ENCODE results near the gene LRRC75B. TPM values are rescaled to one million over a fixed set of nuclear protein-coding genes. Genes with fewer than 3 reads are reported as not detected.
"Not testable (repeated sequence)": the region's sequence is repeated elsewhere in the genome, so short reads cannot be mapped to it uniquely, and the experiment has no call there.

Gene LRRC75B, protein sequence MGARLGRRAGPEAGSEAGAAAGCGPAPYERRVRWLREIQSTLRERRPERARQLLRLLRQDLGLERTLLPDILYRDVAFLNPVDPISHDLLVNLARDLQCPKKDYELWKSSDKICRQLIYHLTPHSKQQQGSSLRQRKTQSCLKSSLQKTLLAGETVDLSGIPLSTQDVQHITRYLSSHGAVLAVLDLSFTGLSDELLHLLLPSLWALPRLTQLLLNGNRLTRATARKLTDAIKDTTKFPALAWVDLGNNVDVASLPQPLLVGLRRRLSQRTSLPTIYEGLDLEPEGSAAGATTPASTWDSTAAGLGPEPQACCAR
- 10.3 and 11.0 TPM in 2 replicates for total RNA-seq
- long read RNA-seq, result 0 reads

- peak within 1 kb of the TSS; percentile 67 for H3K27ac Mint-ChIP-seq (ENCODE audit: unreplicated experiment)
- DNase-seq (ENCODE audit: extremely low spot score, unreplicated experiment), result peak; percentile 90
- peak within 1 kb of the TSS; percentile 85 for H3K4me3 Mint-ChIP-seq (ENCODE audit: unreplicated experiment)
- H3K36me3 Mint-ChIP-seq (ENCODE audit: unreplicated experiment), result no peaks in the 10 kb centered on the region
- no peaks in the 10 kb centered on the region for H3K9me3 Mint-ChIP-seq (ENCODE audit: unreplicated experiment)
- TF ChIP-seq, protein P1, sequence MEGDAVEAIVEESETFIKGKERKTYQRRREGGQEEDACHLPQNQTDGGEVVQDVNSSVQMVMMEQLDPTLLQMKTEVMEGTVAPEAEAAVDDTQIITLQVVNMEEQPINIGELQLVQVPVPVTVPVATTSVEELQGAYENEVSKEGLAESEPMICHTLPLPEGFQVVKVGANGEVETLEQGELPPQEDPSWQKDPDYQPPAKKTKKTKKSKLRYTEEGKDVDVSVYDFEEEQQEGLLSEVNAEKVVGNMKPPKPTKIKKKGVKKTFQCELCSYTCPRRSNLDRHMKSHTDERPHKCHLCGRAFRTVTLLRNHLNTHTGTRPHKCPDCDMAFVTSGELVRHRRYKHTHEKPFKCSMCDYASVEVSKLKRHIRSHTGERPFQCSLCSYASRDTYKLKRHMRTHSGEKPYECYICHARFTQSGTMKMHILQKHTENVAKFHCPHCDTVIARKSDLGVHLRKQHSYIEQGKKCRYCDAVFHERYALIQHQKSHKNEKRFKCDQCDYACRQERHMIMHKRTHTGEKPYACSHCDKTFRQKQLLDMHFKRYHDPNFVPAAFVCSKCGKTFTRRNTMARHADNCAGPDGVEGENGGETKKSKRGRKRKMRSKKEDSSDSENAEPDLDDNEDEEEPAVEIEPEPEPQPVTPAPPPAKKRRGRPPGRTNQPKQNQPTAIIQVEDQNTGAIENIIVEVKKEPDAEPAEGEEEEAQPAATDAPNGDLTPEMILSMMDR (IDR thresholded peaks at IDR 0.05), result no peak
- H3K27me3 Mint-ChIP-seq (ENCODE audit: unreplicated experiment), result no peaks in the 10 kb centered on the region
- H3K4me1 Mint-ChIP-seq (ENCODE audit: unreplicated experiment), result peaks cover 7% of the 10 kb centered on the region
Measured at GRCh38 chr22:24592851-24593558, at the start of gene LRRC75B. Gene LRRC75B (minus strand): TSS chr22:24593073. CDS start chr22:24593039, 34 bp downstream.

- H3K36me3 Mint-ChIP-seq (ENCODE audit: unreplicated experiment); H3K4me3 Mint-ChIP-seq (ENCODE audit: unreplicated experiment); H3K4me1 Mint-ChIP-seq (ENCODE audit: unreplicated experiment); H3K27me3 Mint-ChIP-seq (ENCODE audit: unreplicated experiment); DNase-seq (ENCODE audit: extremely low spot score, unreplicated experiment); H3K27ac Mint-ChIP-seq (ENCODE audit: unreplicated experiment); H3K9me3 Mint-ChIP-seq (ENCODE audit: unreplicated experiment): not testable (repeated sequence)
Measured at GRCh38 chr22:24642307-24642706, 49.4 kb upstream of the LRRC75B start.

DNA sequence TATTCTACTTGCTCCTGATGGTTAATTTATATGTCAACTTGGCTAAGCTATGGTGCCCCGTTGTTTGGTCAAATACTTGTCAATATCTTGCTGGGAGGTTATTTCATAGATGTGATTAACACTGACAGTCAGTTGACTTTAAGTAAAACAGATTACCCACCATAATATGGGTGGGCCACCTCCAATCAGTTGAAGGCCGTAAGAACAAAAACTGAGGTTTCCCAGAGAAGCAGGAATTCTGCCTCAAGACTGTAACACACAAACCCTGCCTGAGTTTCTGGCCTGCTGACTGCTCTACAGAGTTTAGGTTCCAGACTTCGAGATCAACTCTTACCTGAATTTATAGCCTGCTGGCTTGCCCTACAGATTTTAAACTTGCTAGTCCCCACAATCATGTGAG is 43.6 kb upstream of the LRRC75B start:
- H3K4me3 Mint-ChIP-seq (ENCODE audit: unreplicated experiment); DNase-seq (ENCODE audit: extremely low spot score, unreplicated experiment); H3K27ac Mint-ChIP-seq (ENCODE audit: unreplicated experiment); H3K27me3 Mint-ChIP-seq (ENCODE audit: unreplicated experiment); H3K36me3 Mint-ChIP-seq (ENCODE audit: unreplicated experiment); H3K9me3 Mint-ChIP-seq (ENCODE audit: unreplicated experiment): not testable (repeated sequence)
- peaks cover 24% of the 10 kb centered on the region for H3K4me1 Mint-ChIP-seq (ENCODE audit: unreplicated experiment)

GRCh38 chr22:24634776-24635389 is 42.0 kb upstream of the LRRC75B start:
- TF ChIP-seq, protein P1 (IDR thresholded peaks at IDR 0.05), result peak; percentile 28
- H3K9me3 Mint-ChIP-seq (ENCODE audit: unreplicated experiment); DNase-seq (ENCODE audit: extremely low spot score, unreplicated experiment); H3K4me3 Mint-ChIP-seq (ENCODE audit: unreplicated experiment); H3K36me3 Mint-ChIP-seq (ENCODE audit: unreplicated experiment); H3K27me3 Mint-ChIP-seq (ENCODE audit: unreplicated experiment); H3K27ac Mint-ChIP-seq (ENCODE audit: unreplicated experiment): not testable (repeated sequence)
- H3K4me1 Mint-ChIP-seq (ENCODE audit: unreplicated experiment), result peaks cover 26% of the 10 kb centered on the region

DNA sequence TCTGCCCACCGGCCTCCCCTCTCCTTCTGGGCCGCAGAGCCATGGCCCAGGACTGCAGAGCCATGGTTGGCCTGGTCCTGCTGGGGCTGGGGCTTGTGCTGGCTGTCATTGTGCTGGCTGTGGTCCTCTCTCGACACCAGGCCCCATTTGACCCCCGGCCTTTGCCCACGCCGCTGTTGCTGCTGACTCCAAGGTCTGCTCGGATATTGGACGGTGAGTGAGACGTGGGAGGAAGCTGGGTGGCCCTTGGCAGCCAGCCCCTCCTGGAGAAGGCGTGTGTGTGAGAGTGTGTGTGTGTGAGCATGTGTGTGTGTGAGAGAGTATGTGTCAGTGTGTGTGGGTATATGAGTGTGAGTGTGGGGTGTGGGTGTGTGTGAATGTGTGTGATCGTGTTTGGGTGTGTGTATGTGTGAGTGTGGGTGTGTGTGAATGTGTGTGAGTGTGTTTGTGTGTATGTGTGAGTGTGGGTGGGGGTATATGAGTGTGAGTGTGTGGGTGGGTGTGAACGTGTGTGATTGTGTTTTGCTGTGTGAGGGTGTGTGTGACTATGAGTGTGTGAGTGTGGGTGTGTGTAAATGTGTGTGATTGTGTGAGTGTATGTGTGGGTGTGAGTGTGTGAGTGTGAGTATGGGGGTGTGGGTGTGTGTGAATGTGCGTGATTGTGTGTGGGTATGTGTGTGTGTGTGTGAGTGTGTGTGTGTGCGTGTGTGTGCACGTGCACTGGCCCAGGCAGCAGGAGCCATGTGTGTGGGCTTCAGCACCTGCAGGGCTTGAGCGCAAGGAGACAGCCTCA is 40.6 kb upstream of the LRRC75B start:
- not testable (repeated sequence) for H3K27ac Mint-ChIP-seq (ENCODE audit: unreplicated experiment); H3K9me3 Mint-ChIP-seq (ENCODE audit: unreplicated experiment)

DNA sequence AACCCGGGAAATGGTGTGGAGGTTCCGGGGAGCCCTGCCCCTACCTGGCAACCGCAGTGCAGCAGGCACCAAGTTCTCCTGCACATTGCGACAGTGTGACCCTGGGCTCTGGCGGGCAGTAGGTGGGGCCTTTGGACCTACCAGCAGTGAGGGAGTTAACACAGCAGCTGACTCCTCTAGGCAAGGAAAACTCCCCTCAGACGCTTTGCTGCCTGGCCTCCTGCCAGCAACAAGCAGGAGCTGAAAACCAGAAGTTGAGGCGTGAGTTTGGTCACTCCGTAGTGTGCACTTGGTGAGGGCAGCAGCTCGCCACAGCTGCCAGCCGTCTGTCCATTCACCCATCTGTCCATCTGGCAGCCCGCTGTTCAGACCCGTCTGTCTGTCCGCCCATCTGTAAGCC is 39.8 kb upstream of the LRRC75B start:
- H3K27me3 Mint-ChIP-seq (ENCODE audit: unreplicated experiment); H3K27ac Mint-ChIP-seq (ENCODE audit: unreplicated experiment); H3K9me3 Mint-ChIP-seq (ENCODE audit: unreplicated experiment); H3K36me3 Mint-ChIP-seq (ENCODE audit: unreplicated experiment); H3K4me3 Mint-ChIP-seq (ENCODE audit: unreplicated experiment); DNase-seq (ENCODE audit: extremely low spot score, unreplicated experiment): not testable (repeated sequence)
- H3K4me1 Mint-ChIP-seq (ENCODE audit: unreplicated experiment), result peaks cover 26% of the 10 kb centered on the region

More for the DNA sequence above, 40.6 kb upstream of the LRRC75B start:
- H3K4me1 Mint-ChIP-seq (ENCODE audit: unreplicated experiment), result peaks cover 26% of the 10 kb centered on the region
- H3K4me3 Mint-ChIP-seq (ENCODE audit: unreplicated experiment); H3K27me3 Mint-ChIP-seq (ENCODE audit: unreplicated experiment); DNase-seq (ENCODE audit: extremely low spot score, unreplicated experiment); H3K36me3 Mint-ChIP-seq (ENCODE audit: unreplicated experiment): not testable (repeated sequence)

GRCh38 chr22:24631430-24632122 is 38.7 kb upstream of the LRRC75B start:
- not testable (repeated sequence) for H3K27me3 Mint-ChIP-seq (ENCODE audit: unreplicated experiment); H3K27ac Mint-ChIP-seq (ENCODE audit: unreplicated experiment); H3K4me3 Mint-ChIP-seq (ENCODE audit: unreplicated experiment); H3K36me3 Mint-ChIP-seq (ENCODE audit: unreplicated experiment); DNase-seq (ENCODE audit: extremely low spot score, unreplicated experiment); H3K9me3 Mint-ChIP-seq (ENCODE audit: unreplicated experiment)
- peaks cover 25% of the 10 kb centered on the region for H3K4me1 Mint-ChIP-seq (ENCODE audit: unreplicated experiment)

- H3K4me1 Mint-ChIP-seq (ENCODE audit: unreplicated experiment), result peaks cover 25% of the 10 kb centered on the region
- H3K27me3 Mint-ChIP-seq (ENCODE audit: unreplicated experiment); H3K36me3 Mint-ChIP-seq (ENCODE audit: unreplicated experiment); H3K9me3 Mint-ChIP-seq (ENCODE audit: unreplicated experiment); H3K27ac Mint-ChIP-seq (ENCODE audit: unreplicated experiment); H3K4me3 Mint-ChIP-seq (ENCODE audit: unreplicated experiment); DNase-seq (ENCODE audit: extremely low spot score, unreplicated experiment): not testable (repeated sequence)
Measured at GRCh38 chr22:24630812-24631427, 38.0 kb upstream of the LRRC75B start.
